Neural progenitor cell (in vitro differentiated cells): ENCODE results near the gene CYTH1. TPM values are rescaled to one million over a fixed set of nuclear protein-coding genes. Genes with fewer than 3 reads are reported as not detected.

Experiments
- DNase-seq: peaks from one replicate; pipeline ENCODE4 v3.0.0-alpha.2; 2016; ENCODE audit warnings: low spot score
- H2AFZ ChIP-seq: fragments of 200-600 bp; sonication (generic); replicated peaks from 2 replicates; pipeline ENCODE4 v1.6.1; 2016; ENCODE audit warnings: antibody characterized with exemption
- H3F3A ChIP-seq: fragments of 200-600 bp; sonication (generic); 2 replicates; pipeline ENCODE4 v1.6.1; 2016; ENCODE audit warnings: antibody characterized with exemption, low read depth
- H3K27ac ChIP-seq: fragments of 200-600 bp; sonication (generic); 2 replicates; pipeline ENCODE4 v1.5.1; 2016; ENCODE audit warnings: mild to moderate bottlenecking
- H3K27me3 ChIP-seq: fragments of 200-600 bp; sonication (generic); 2 replicates; pipeline ENCODE4 v1.6.1; 2016; ENCODE audit warnings: mild to moderate bottlenecking, moderate library complexity
- H3K36me3 ChIP-seq: fragments of 200-600 bp; sonication (generic); 2 replicates; pipeline ENCODE4 v1.5.1; 2016
- H3K4me1 ChIP-seq: fragments of 200-600 bp; sonication (generic); 2 replicates; pipeline ENCODE4 v1.6.1; 2016; ENCODE audit warnings: mixed run types
- H3K4me2 ChIP-seq: fragments of 200-600 bp; sonication (generic); 2 replicates; pipeline ENCODE4 v1.6.1; 2016
- H3K4me3 ChIP-seq: fragments of 200-600 bp; sonication (generic); 2 replicates; pipeline ENCODE4 v1.5.1; 2016
- H3K79me2 ChIP-seq: fragments of 200-600 bp; sonication (generic); 2 replicates; pipeline ENCODE4 v1.6.1; 2016; ENCODE audit warnings: low read depth
- H3K9ac ChIP-seq: fragments of 200-600 bp; sonication (generic); 2 replicates; pipeline ENCODE4 v1.6.1; 2016
- H3K9me3 ChIP-seq: fragments of 200-600 bp; sonication (generic); 2 replicates; pipeline ENCODE4 v1.5.1; 2016; ENCODE audit warnings: low read depth
- H4K20me1 ChIP-seq: fragments of 200-600 bp; sonication (generic); 2 replicates; pipeline ENCODE4 v1.6.1; 2016; ENCODE audit warnings: low read depth
- H3K27ac Mint-ChIP-seq: 3 replicates; pipeline ENCODE4 v1.8.0; 2021; ENCODE audit warnings: mixed read lengths
- H3K27me3 Mint-ChIP-seq: 2 replicates; pipeline ENCODE4 v1.8.0; 2022; ENCODE audit warnings: low read depth, mild to moderate bottlenecking, inconsistent platforms, moderate library complexity, mixed read lengths; ENCODE audit not compliant: insufficient read depth
- H3K36me3 Mint-ChIP-seq: 3 replicates; pipeline ENCODE4 v1.8.0; 2021; ENCODE audit warnings: mixed read lengths
- H3K4me1 Mint-ChIP-seq: 3 replicates; pipeline ENCODE4 v1.8.0; 2021; ENCODE audit warnings: mixed read lengths
- H3K4me3 Mint-ChIP-seq: 3 replicates; pipeline ENCODE4 v1.8.0; 2021; ENCODE audit warnings: mild to moderate bottlenecking, moderate library complexity, mixed read lengths
- H3K9me3 Mint-ChIP-seq: 3 replicates; pipeline ENCODE4 v1.8.0; 2020; ENCODE audit warnings: mixed read lengths
- EZH2 ChIP-seq: fragments of 200-600 bp; sonication (generic); IDR thresholded peaks from 2 replicates; pipeline ENCODE4 v1.6.1; 2017; ENCODE audit warnings: antibody characterized with exemption, mild to moderate bottlenecking, moderate library complexity
- EZH2phosphoT487 ChIP-seq: fragments of 200-600 bp; sonication (generic); IDR thresholded peaks from 2 replicates; pipeline ENCODE4 v1.6.1; 2017; ENCODE audit warnings: antibody characterized with exemption
- total RNA-seq: library from RNA; depleted of rRNA; stranded (reverse); fragments of >200 nt; gene quantifications from 2 replicates; pipeline ENCODE4 v1.2.3, GENCODE V29; 2015; ENCODE audit warnings: low replicate concordance
- TF ChIP-seq, protein P1 (sequence below): fragments of 200-600 bp; sonication (generic); IDR thresholded peaks from 2 replicates; pipeline ENCODE4 v1.5.1; 2017; ENCODE audit warnings: antibody characterized with exemption, mild to moderate bottlenecking

Gene CYTH1
- total RNA-seq, 1 donor from 2014 or later = 14.8 TPM

DNA sequence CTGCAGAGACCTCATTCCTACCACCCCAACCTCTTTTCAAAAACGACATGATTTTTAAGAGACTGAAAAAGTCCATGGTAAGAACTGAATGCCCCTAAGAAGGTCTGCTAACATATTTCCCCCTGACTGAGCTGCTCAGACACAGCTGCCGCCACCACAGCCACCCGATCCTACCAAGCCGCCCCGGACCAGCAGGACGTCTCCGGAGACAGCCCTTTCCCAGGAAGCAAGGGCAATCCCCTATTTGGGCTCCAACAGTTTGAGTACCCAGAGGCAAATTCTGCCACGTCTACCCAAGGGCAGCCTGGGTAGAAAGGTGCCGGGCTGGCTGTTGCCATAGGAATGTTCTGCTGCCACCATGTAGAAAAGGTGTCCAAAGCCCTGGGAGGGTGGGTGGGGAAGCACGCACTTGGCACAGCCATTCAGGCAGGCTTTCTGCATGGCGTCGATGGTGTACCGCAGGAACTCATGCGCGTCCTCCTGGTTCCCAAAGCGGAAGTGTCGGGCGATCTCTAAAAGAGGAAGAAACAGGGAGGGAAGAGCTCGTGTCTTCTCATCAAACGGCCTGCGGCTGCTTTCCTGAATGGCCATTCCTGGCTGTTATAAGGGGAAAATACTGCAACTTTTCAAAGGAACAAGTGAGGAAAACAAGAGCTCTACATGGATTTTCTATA is 44.9 kb upstream of the CYTH1 start:
- no peaks in the 10 kb centered on the region for H3K9me3 ChIP-seq
- no peak overlapping the region for H3K27ac ChIP-seq
- peak overlapping the region; percentile 21 for H3K27ac Mint-ChIP-seq
- no peaks in the 10 kb centered on the region for H3K27me3 Mint-ChIP-seq
- H3K79me2 ChIP-seq = peaks cover 12% of the 10 kb centered on the region
- no peaks in the 10 kb centered on the region for H3K9me3 Mint-ChIP-seq
- H3K4me3 ChIP-seq = no peak overlapping the region
- no peak overlapping the region for H3K9ac ChIP-seq
- no peak overlapping the region for H3K4me2 ChIP-seq
- H3F3A ChIP-seq = no peaks in the 10 kb centered on the region
- peaks cover 14% of the 10 kb centered on the region for H3K4me1 Mint-ChIP-seq
- no peak overlapping the region for H3K4me3 Mint-ChIP-seq
- H3K4me1 ChIP-seq = peaks cover 9% of the 10 kb centered on the region
- H2AFZ ChIP-seq = no peak overlapping the region
- peaks cover 38% of the 10 kb centered on the region for H3K36me3 Mint-ChIP-seq
- DNase-seq = no peak
- H4K20me1 ChIP-seq = peaks cover 39% of the 10 kb centered on the region
- no peaks in the 10 kb centered on the region for H3K36me3 ChIP-seq
- H3K27me3 ChIP-seq = no peaks in the 10 kb centered on the region
- TF ChIP-seq, protein P1, sequence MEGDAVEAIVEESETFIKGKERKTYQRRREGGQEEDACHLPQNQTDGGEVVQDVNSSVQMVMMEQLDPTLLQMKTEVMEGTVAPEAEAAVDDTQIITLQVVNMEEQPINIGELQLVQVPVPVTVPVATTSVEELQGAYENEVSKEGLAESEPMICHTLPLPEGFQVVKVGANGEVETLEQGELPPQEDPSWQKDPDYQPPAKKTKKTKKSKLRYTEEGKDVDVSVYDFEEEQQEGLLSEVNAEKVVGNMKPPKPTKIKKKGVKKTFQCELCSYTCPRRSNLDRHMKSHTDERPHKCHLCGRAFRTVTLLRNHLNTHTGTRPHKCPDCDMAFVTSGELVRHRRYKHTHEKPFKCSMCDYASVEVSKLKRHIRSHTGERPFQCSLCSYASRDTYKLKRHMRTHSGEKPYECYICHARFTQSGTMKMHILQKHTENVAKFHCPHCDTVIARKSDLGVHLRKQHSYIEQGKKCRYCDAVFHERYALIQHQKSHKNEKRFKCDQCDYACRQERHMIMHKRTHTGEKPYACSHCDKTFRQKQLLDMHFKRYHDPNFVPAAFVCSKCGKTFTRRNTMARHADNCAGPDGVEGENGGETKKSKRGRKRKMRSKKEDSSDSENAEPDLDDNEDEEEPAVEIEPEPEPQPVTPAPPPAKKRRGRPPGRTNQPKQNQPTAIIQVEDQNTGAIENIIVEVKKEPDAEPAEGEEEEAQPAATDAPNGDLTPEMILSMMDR = no peak
- TF ChIP-seq EZH2phosphoT487 = no peak
- no peak for TF ChIP-seq EZH2

DNA sequence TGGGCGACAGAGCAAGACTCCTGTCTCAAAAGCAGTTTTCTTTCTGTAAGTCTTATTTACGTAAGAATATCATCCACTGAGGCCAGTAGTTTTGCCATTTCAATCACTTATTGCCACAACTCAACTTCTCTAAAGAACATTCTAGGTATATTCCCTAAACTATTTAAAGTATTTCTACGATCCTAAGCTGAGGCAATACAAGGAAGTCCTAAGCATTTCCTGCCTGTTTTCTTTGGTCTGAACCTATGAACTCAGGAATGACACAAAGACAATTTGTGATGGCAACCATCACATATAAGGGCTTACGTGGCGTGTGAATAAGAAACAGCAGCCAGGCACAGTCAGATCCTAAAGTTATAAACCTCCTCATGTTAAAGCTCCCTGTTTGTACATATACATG is 44.3 kb upstream of the CYTH1 start:
- Histone ChIP-seq H3K9me3 (no peaks in the 10 kb centered on the region), H3K4me2 (no peak overlapping the region), H3K4me1 (peaks cover 9% of the 10 kb centered on the region), H3K27me3 (no peaks in the 10 kb centered on the region), H3K4me3 (no peak overlapping the region), H3K36me3 (no peaks in the 10 kb centered on the region), H4K20me1 (peaks cover 37% of the 10 kb centered on the region), H3K79me2 (peaks cover 12% of the 10 kb centered on the region), H3F3A (no peaks in the 10 kb centered on the region), H3K9ac (no peak overlapping the region), H2AFZ (no peak overlapping the region), H3K27ac (no peak overlapping the region)
- Mint-ChIP-seq H3K9me3 (no peaks in the 10 kb centered on the region), H3K27ac (peak overlapping the region; percentile 21), H3K36me3 (peaks cover 36% of the 10 kb centered on the region), H3K27me3 (no peaks in the 10 kb centered on the region), H3K4me3 (no peak overlapping the region), H3K4me1 (peaks cover 14% of the 10 kb centered on the region)
- TF ChIP-seq EZH2phosphoT487 (no peak), EZH2 (no peak)
- TF ChIP-seq, protein P1 = no peak
- DNase-seq = no peak

DNA sequence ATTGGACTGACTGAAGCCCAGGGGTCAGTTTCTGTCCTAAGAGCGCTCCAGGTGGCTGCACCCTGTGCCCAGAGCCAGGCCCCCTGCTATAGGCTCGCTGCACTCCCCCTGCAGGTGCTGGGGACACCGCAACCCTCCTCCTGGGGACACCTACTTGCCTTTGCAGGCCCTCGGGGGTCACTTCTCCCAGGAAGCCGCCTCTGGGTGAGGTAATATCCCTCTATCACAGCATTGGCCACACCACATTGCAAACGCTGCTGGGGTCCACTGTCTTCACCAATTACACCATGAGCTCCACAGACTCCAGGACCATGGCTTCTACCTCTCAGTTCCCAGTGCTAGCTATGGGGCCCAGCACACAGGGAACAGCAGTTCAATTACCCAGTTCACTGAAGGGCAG is 43.6 kb upstream of the CYTH1 start:
- Histone ChIP-seq H3K79me2 (peaks cover 12% of the 10 kb centered on the region), H3K4me1 (peaks cover 9% of the 10 kb centered on the region), H3K27me3 (no peaks in the 10 kb centered on the region), H3K4me3 (no peak overlapping the region), H3K9ac (no peak overlapping the region), H3F3A (no peaks in the 10 kb centered on the region), H3K36me3 (no peaks in the 10 kb centered on the region), H4K20me1 (peaks cover 36% of the 10 kb centered on the region), H3K9me3 (no peaks in the 10 kb centered on the region), H3K27ac (no peak overlapping the region), H2AFZ (no peak overlapping the region), H3K4me2 (no peak overlapping the region)
- no peak for DNase-seq
- Mint-ChIP-seq H3K36me3 (peaks cover 36% of the 10 kb centered on the region), H3K4me1 (peaks cover 14% of the 10 kb centered on the region), H3K27ac (no peak overlapping the region), H3K9me3 (no peaks in the 10 kb centered on the region), H3K4me3 (no peak overlapping the region), H3K27me3 (no peaks in the 10 kb centered on the region)
- TF ChIP-seq EZH2 (no peak), EZH2phosphoT487 (no peak)
- TF ChIP-seq, protein P1 = no peak
